SW 1271 (cell line): Measurements from ENCODE around the gene PPP4R3A.
"Not testable (repeated sequence)": the region's sequence is repeated elsewhere in the genome, so short reads cannot be mapped to it uniquely, and the experiment has no call there.

Source experiments
- DNase-seq, 2 experiments: peaks; one replicate each; lab custom pipeline; 2025; lab: John Stamatoyannopoulos, UW

Gene PPP4R3A

GRCh38 chr14:91436266-91436665 lies 73.8 kb downstream of the PPP4R3A start:
- DNase-seq: not testable (repeated sequence)

- DNase-seq: no peak
Observed at GRCh38 chr14:91429385-91429784, 80.7 kb downstream of the PPP4R3A start.

- not testable (repeated sequence) for DNase-seq
Observed at GRCh38 chr14:91428931-91429330, 81.2 kb downstream of the PPP4R3A start.

GRCh38 chr14:91425531-91425944 lies 84.6 kb downstream of the PPP4R3A start:
- not testable (repeated sequence) for DNase-seq

- DNase-seq: no peak
Observed at GRCh38 chr14:91424813-91425530, 85.1 kb downstream of the PPP4R3A start.

- DNase-seq: no peak
Observed at GRCh38 chr14:91420686-91421085, 89.4 kb downstream of the PPP4R3A start.

GRCh38 chr14:91419451-91419850 lies 90.7 kb downstream of the PPP4R3A start:
- no peak for DNase-seq

- DNase-seq: no peak
Observed at GRCh38 chr14:91419044-91419397, 91.1 kb downstream of the PPP4R3A start.

- peak in 1 of 2 experiments; percentile 35 for DNase-seq
Observed at GRCh38 chr14:91418387-91419043, 91.6 kb downstream of the PPP4R3A start.

- peak in 1 of 2 experiments; percentile 30 for DNase-seq
Observed at GRCh38 chr14:91417983-91418386, 92.1 kb downstream of the PPP4R3A start.

- peak; percentile 19 to 47 for DNase-seq
Observed at GRCh38 chr14:91417120-91417982, 92.8 kb downstream of the PPP4R3A start, which contains the start of gene CCDC88C. Gene CCDC88C, minus strand, starts transcription at chr14:91417820. Its CDS starts 130 bp downstream, at chr14:91417690.

- DNase-seq: no peak
Observed at GRCh38 chr14:91416744-91417119, 93.4 kb downstream of the PPP4R3A start.

- no peak for DNase-seq
Observed at GRCh38 chr14:91415794-91416743, 94.0 kb downstream of the PPP4R3A start.

GRCh38 chr14:91414475-91414833 lies 95.7 kb downstream of the PPP4R3A start:
- no peak for DNase-seq

GRCh38 chr14:91413547-91414474 lies 96.3 kb downstream of the PPP4R3A start:
- DNase-seq: no peak

GRCh38 chr14:91412939-91413338 lies 97.2 kb downstream of the PPP4R3A start:
- DNase-seq: no peak

- DNase-seq: no peak
Observed at GRCh38 chr14:91410771-91411536, 99.2 kb downstream of the PPP4R3A start.

- DNase-seq: no peak
Observed at GRCh38 chr14:91409928-91410718, 100.0 kb downstream of the PPP4R3A start.

- DNase-seq: not testable (repeated sequence)
Observed at GRCh38 chr14:91409240-91409639, 100.9 kb downstream of the PPP4R3A start.
